Ishikawa (cell line): Measurements from ENCODE around the gene C13orf46.

Experiments used
- CEBPB ChIP-seq: IDR thresholded peaks from 2 replicates; pipeline ENCODE4 v1.6.1; 2012
- CREB1 ChIP-seq: IDR thresholded peaks from 2 replicates; pipeline ENCODE4 v1.6.1; 2012; ENCODE audit warnings: low read depth
- EGR1 ChIP-seq: IDR thresholded peaks from 2 replicates; pipeline ENCODE4 v1.6.1; 2012
- EP300 ChIP-seq: IDR thresholded peaks from 2 replicates; pipeline ENCODE4 v1.6.1; 2012; ENCODE audit warnings: borderline replicate concordance
- FOXM1 ChIP-seq: IDR thresholded peaks from 2 replicates; pipeline ENCODE4 v1.6.1; 2012; ENCODE audit warnings: low read depth, borderline replicate concordance
- MAX ChIP-seq: IDR thresholded peaks from 2 replicates; pipeline ENCODE4 v1.6.1; 2012
- NFIC ChIP-seq: IDR thresholded peaks from 2 replicates; pipeline ENCODE4 v1.6.1; 2012
- RAD21 ChIP-seq: IDR thresholded peaks from 2 replicates; pipeline ENCODE4 v1.6.1; 2012; ENCODE audit warnings: low read depth
- REST ChIP-seq: IDR thresholded peaks from 2 replicates; pipeline ENCODE4 v1.6.1; 2012; ENCODE audit warnings: low read depth, mild to moderate bottlenecking
- TAF1 ChIP-seq: IDR thresholded peaks from 2 replicates; pipeline ENCODE4 v1.6.1; 2012; ENCODE audit warnings: low read depth, mild to moderate bottlenecking
- TCF12 ChIP-seq: IDR thresholded peaks from 2 replicates; pipeline ENCODE4 v1.6.1; 2012; ENCODE audit warnings: low read depth
- TEAD4 ChIP-seq: IDR thresholded peaks from 2 replicates; pipeline ENCODE4 v1.6.1; 2012
- USF1 ChIP-seq: IDR thresholded peaks from 2 replicates; pipeline ENCODE4 v1.6.1; 2012
- YY1 ChIP-seq: IDR thresholded peaks from 2 replicates; pipeline ENCODE4 v1.6.1; 2012; ENCODE audit warnings: low read depth
- ZBTB7A ChIP-seq: IDR thresholded peaks from 2 replicates; pipeline ENCODE4 v1.6.1; 2012; ENCODE audit warnings: low read depth

Gene C13orf46

DNA sequence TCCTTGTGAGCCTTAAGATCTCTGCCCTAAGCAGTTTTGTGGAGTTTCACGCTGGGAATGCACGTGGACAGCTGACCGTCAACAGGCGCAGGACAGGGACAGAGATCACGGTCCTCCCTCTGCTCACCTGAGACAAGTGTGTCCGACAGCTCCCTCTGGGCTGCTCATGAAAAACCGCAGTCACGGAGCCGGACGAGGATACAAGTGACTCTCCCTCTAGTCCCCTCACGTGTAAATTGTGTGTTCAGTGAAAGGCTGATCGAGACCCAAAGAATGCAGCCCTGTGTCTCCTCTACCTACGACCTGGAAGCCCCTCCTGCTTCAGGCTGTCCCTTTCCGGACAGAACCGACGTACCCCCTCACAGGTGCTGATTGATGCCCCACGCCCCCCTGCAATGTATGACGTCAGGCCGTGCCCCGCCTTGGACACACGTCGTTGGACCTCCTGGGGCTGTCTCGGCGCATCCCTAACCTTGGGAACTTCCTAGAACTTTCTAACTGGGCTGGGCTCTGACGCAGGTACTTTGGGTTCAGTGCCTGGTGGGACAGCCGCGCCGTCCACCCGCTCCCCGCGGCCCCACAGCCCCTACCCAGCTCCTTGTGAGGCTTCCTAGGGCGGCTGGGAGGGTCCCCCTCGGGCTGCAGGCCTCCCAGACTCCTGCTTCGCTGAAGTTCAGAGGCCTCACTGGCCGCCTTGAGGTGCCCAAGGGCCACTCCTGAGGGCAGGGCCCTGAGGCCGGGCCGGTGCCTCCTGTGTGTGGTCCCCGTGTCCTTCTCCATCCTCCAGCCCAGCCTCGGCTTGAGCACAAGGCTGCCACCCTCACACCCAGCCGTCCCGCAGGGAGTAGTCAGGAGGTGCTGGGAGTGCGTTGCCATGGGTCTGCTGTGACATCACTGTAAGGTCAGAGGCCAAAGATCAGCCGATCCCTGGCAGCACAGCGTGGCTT lies at the start of gene C13orf46:
Gene C13orf46 (minus strand): TSS at position 859 of the 947 bp plus-strand sequence. CDS start 79 bp downstream, at position 780.
- TF ChIP-seq REST (no peak), RAD21 (no peak), CREB1 (no peak), TCF12 (no peak), YY1 (no peak), NFIC (no peak), FOXM1 (no peak), TAF1 (no peak), EGR1 (no peak), ZBTB7A (no peak), MAX (no peak), USF1 (no peak), EP300 (no peak), TEAD4 (no peak), CEBPB (no peak)

DNA sequence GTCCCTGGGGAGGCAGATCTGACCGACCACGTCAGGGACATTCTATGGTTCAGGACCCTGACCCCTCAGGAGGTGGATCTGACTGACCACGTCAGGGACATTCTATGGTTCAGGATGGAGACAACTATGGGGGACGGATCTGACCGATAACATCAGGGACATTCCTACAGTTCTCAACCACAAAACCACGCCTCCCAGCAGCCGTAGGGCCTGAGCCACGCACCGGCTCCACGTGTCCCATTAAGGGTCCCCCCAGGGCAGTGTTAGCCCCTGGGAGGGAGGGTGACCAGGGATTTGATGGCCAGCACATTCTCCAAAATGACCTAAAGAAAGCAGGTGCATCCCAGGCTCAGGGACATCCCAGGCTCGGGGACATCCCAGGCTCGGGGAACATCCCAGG lies 49.0 kb upstream of the C13orf46 start:
- TF ChIP-seq USF1 (no peak), CEBPB (no peak)

DNA sequence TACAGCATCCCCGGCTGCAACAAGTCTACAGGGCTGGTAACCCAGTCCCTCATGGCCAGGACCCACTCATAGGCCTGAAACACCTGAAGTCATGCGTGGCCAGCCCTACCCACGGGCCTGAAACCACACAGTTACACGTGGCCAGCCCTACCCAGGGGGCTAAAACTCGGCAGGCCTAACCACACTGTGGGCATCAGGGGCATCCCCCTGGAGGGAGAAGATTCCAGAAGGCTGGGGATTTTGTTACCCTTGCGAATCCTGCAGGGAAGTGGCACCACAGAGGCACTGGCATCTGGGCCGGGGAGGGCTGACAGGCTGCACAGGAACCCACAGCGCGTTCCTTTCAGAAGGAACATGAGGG lies 48.4 kb upstream of the C13orf46 start:
- TF ChIP-seq TAF1 (no peak), ZBTB7A (no peak), TEAD4 (no peak), CEBPB (no peak), FOXM1 (no peak), TCF12 (no peak), USF1 (no peak), EGR1 (no peak), MAX (no peak), EP300 (no peak), YY1 (no peak), REST (no peak), NFIC (no peak), CREB1 (no peak), RAD21 (no peak)

- no peak for TF ChIP-seq REST
- TF ChIP-seq MAX = no peak
- no peak for TF ChIP-seq TCF12
- no peak for TF ChIP-seq NFIC
Measured at GRCh38 chr13:114021464-114022308, 47.8 kb upstream of the C13orf46 start.
